ENCODE results near the gene CXCR5. TPM values are rescaled to one million over a fixed set of nuclear protein-coding genes. Genes with fewer than 3 reads are reported as not detected.

CXCR5 gene
- total RNA-seq, 2 donors from 2014 or later = 0.05 to 0.19 TPM

- no peak overlapping the region for H3K9ac ChIP-seq (ENCODE audit: low read depth in 2 of 2, low read length in 2 of 2)
- intact Hi-C loops (cut with DNase I) = no loop called here
- no peaks in the 10 kb centered on the region for H3K27me3 ChIP-seq
- H3K4me3 ChIP-seq = no peak overlapping the region
- H3K9me3 ChIP-seq = no peaks in the 10 kb centered on the region
- no peak for DNase-seq
- H3K36me3 ChIP-seq = no peaks in the 10 kb centered on the region
- TF ChIP-seq CTCF (IDR thresholded peaks at IDR 0.05) = no peak
- H3K4me1 ChIP-seq = no peaks in the 10 kb centered on the region
- no peak overlapping the region for H3K27ac ChIP-seq
These were observed 2.3 kb downstream of the CXCR5 start for GRCh38 chr11:118885831-118886565.

- no peak overlapping the region for H3K4me3 ChIP-seq
- H3K4me1 ChIP-seq = no peaks in the 10 kb centered on the region
- intact Hi-C loops (cut with DNase I) = no loop called here
- H3K9ac ChIP-seq (ENCODE audit: low read depth in 2 of 2, low read length in 2 of 2) = no peak overlapping the region
- TF ChIP-seq CTCF (IDR thresholded peaks at IDR 0.05) = no peak
- DNase-seq = no peak
- H3K9me3 ChIP-seq = no peaks in the 10 kb centered on the region
- H3K36me3 ChIP-seq = no peaks in the 10 kb centered on the region
- no peaks in the 10 kb centered on the region for H3K27me3 ChIP-seq
- no peak overlapping the region for H3K27ac ChIP-seq
These were observed 3.0 kb downstream of the CXCR5 start for GRCh38 chr11:118886681-118887111.

GRCh38 chr11:118887206-118887605 lies 3.5 kb downstream of the CXCR5 start:
- no peaks in the 10 kb centered on the region for H3K4me1 ChIP-seq
- no peak for DNase-seq
- H3K9ac ChIP-seq (ENCODE audit: low read depth in 2 of 2, low read length in 2 of 2) = no peak overlapping the region
- peak overlapping the region; percentile 36 for H3K27ac ChIP-seq
- intact Hi-C loops (cut with DNase I) = no loop called here
- TF ChIP-seq CTCF (IDR thresholded peaks at IDR 0.05) = no peak
- no peaks in the 10 kb centered on the region for H3K36me3 ChIP-seq
- no peaks in the 10 kb centered on the region for H3K9me3 ChIP-seq
- no peak overlapping the region for H3K4me3 ChIP-seq
- no peaks in the 10 kb centered on the region for H3K27me3 ChIP-seq

GRCh38 chr11:118888398-118888797 lies 4.7 kb downstream of the CXCR5 start:
- Histone ChIP-seq H3K9me3 (no peaks in the 10 kb centered on the region), H3K4me1 (no peaks in the 10 kb centered on the region), H3K27me3 (no peaks in the 10 kb centered on the region), H3K9ac (ENCODE audit: low read depth in 2 of 2, low read length in 2 of 2) (no peak overlapping the region), H3K36me3 (no peaks in the 10 kb centered on the region), H3K4me3 (no peak overlapping the region), H3K27ac (peak overlapping the region; percentile 36)
- no peak for DNase-seq
- TF ChIP-seq CTCF (IDR thresholded peaks at IDR 0.05) = no peak
- intact Hi-C loops (cut with DNase I) = no loop called here

GRCh38 chr11:118889797-118890196 lies 6.1 kb downstream of the CXCR5 start:
- DNase-seq = no peak

More at GRCh38 chr11:118889797-118890196, 6.1 kb downstream of the CXCR5 start:
- Histone ChIP-seq H3K4me1 (no peaks in the 10 kb centered on the region), H3K9me3 (no peaks in the 10 kb centered on the region), H3K4me3 (no peak overlapping the region), H3K36me3 (no peaks in the 10 kb centered on the region), H3K9ac (ENCODE audit: low read depth in 2 of 2, low read length in 2 of 2) (no peak overlapping the region), H3K27ac (no peak overlapping the region), H3K27me3 (no peaks in the 10 kb centered on the region)
- TF ChIP-seq CTCF (IDR thresholded peaks at IDR 0.05) = no peak
- intact Hi-C loops (cut with DNase I) = loop anchor here (10.0 kb wide), 1 partner anchor 95 kb away; the partner anchor contains the start of gene DDX6

Measured in colonic mucosa (tissue), 4 donors.